Measurements from ENCODE around the gene SRC.

DNA sequence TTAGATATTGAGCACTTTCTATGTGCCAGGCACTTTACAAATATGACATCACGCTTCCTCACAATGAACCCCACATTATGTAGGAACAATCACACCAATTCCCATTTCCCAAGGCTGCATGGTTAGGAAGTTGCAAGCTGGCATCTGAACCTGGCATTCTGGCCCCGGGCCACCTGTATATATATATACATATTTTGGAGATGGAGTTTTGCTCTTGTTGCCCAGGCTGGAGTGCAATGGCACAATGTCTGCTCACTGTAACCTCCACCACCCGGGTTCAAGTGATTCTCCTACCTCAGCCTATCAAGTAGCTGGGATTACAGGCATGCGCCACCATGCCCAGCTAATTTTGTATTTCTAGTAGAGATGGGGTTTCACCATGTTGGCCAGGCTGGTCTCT, 30.4 kb downstream of the SRC start:
- TF ChIP-seq GATA2 (IDR thresholded peaks at IDR 0.05; ENCODE audit: low read depth, low read length) (no peak), GATA3 (IDR thresholded peaks at IDR 0.05; ENCODE audit: low read depth, low read length) (no peak)

Measured in SH-SY5Y (cell line).